ENCODE measurements around the gene PRKCQ. TPM values are rescaled to one million over a fixed set of nuclear protein-coding genes. Genes with fewer than 3 reads are reported as not detected.

The PRKCQ gene
- total RNA-seq, 1 donor from 2014 or later: 3.5 TPM

- H3K4me1 ChIP-seq: peaks cover 19% of the 10 kb centered on the region
- H3K9me3 Mint-ChIP-seq: no peaks in the 10 kb centered on the region
- no peaks in the 10 kb centered on the region for H3K36me3 ChIP-seq
- H3K4me3 Mint-ChIP-seq: no peak overlapping the region
- no peak overlapping the region for H2AFZ ChIP-seq (replicated peaks)
- no peaks in the 10 kb centered on the region for H3K9me3 ChIP-seq (ENCODE audit: low read depth)
- H3F3A ChIP-seq (ENCODE audit: low read depth): peaks cover 19% of the 10 kb centered on the region
- no peaks in the 10 kb centered on the region for H3K36me3 Mint-ChIP-seq
- no peaks in the 10 kb centered on the region for H4K20me1 ChIP-seq (ENCODE audit: low read depth)
- no peaks in the 10 kb centered on the region for H3K79me2 ChIP-seq (ENCODE audit: low read depth)
- no peak overlapping the region for H3K27ac Mint-ChIP-seq
- DNase-seq (ENCODE audit: low spot score): no peak
- no peak overlapping the region for H3K27ac ChIP-seq
- no peak overlapping the region for H3K4me3 ChIP-seq
- H3K9ac ChIP-seq: no peak overlapping the region
- no peak overlapping the region for H3K4me2 ChIP-seq
- H3K27me3 Mint-ChIP-seq (ENCODE audit: insufficient read depth, low read depth): peaks cover 5% of the 10 kb centered on the region
- peaks cover 14% of the 10 kb centered on the region for H3K4me1 Mint-ChIP-seq
- H3K27me3 ChIP-seq: no peaks in the 10 kb centered on the region
- TF ChIP-seq CTCF (IDR thresholded peaks at IDR 0.05) (no peak), EZH2 (IDR thresholded peaks at IDR 0.05) (no peak), EZH2phosphoT487 (IDR thresholded peaks at IDR 0.05) (no peak)
These were observed 42.8 kb upstream of the PRKCQ start for GRCh38 chr10:6622921-6623320.

- Mint-ChIP-seq H3K27ac (no peak overlapping the region), H3K36me3 (no peaks in the 10 kb centered on the region)
- TF ChIP-seq EZH2phosphoT487 (IDR thresholded peaks at IDR 0.05): no peak
- TF ChIP-seq EZH2 (IDR thresholded peaks at IDR 0.05): no peak
- TF ChIP-seq CTCF (IDR thresholded peaks at IDR 0.05): no peak
These were observed 41.5 kb upstream of the PRKCQ start for GRCh38 chr10:6621536-6621935.

GRCh38 chr10:6619660-6620059 is 39.6 kb upstream of the PRKCQ start:
- DNase-seq (ENCODE audit: low spot score): no peak
- no peaks in the 10 kb centered on the region for H3K79me2 ChIP-seq (ENCODE audit: low read depth)
- H3K9ac ChIP-seq: no peak overlapping the region
- no peaks in the 10 kb centered on the region for H3K36me3 ChIP-seq
- no peak overlapping the region for H3K4me3 ChIP-seq
- H3K4me2 ChIP-seq: no peak overlapping the region
- no peaks in the 10 kb centered on the region for H3K27me3 Mint-ChIP-seq (ENCODE audit: insufficient read depth, low read depth)
- H3K4me1 Mint-ChIP-seq: peaks cover 8% of the 10 kb centered on the region
- H2AFZ ChIP-seq (replicated peaks): no peak overlapping the region
- H3F3A ChIP-seq (ENCODE audit: low read depth): peaks cover 10% of the 10 kb centered on the region
- no peaks in the 10 kb centered on the region for H3K27me3 ChIP-seq
- H3K36me3 Mint-ChIP-seq: no peaks in the 10 kb centered on the region
- no peaks in the 10 kb centered on the region for H4K20me1 ChIP-seq (ENCODE audit: low read depth)
- TF ChIP-seq EZH2 (IDR thresholded peaks at IDR 0.05): no peak
- no peak for TF ChIP-seq CTCF (IDR thresholded peaks at IDR 0.05)
- TF ChIP-seq EZH2phosphoT487 (IDR thresholded peaks at IDR 0.05): no peak
- H3K4me1 ChIP-seq: peaks cover 11% of the 10 kb centered on the region
- H3K9me3 Mint-ChIP-seq: peaks cover 2% of the 10 kb centered on the region
- H3K4me3 Mint-ChIP-seq: no peak overlapping the region
- no peaks in the 10 kb centered on the region for H3K9me3 ChIP-seq (ENCODE audit: low read depth)
- no peak overlapping the region for H3K27ac Mint-ChIP-seq
- no peak overlapping the region for H3K27ac ChIP-seq

More at GRCh38 chr10:6621536-6621935, 41.5 kb upstream of the PRKCQ start:
- H3F3A ChIP-seq (ENCODE audit: low read depth): peaks cover 19% of the 10 kb centered on the region
- H3K4me1 ChIP-seq: peaks cover 19% of the 10 kb centered on the region
- no peak overlapping the region for H3K4me2 ChIP-seq
- Mint-ChIP-seq H3K9me3 (no peaks in the 10 kb centered on the region), H3K4me1 (peaks cover 14% of the 10 kb centered on the region), H3K27me3 (ENCODE audit: insufficient read depth, low read depth) (peaks cover 5% of the 10 kb centered on the region), H3K4me3 (no peak overlapping the region)
- no peaks in the 10 kb centered on the region for H3K27me3 ChIP-seq
- no peaks in the 10 kb centered on the region for H3K9me3 ChIP-seq (ENCODE audit: low read depth)
- no peak overlapping the region for H3K9ac ChIP-seq
- no peaks in the 10 kb centered on the region for H4K20me1 ChIP-seq (ENCODE audit: low read depth)
- H3K79me2 ChIP-seq (ENCODE audit: low read depth): no peaks in the 10 kb centered on the region
- H2AFZ ChIP-seq (replicated peaks): no peak overlapping the region
- DNase-seq (ENCODE audit: low spot score): no peak
- no peak overlapping the region for H3K4me3 ChIP-seq
- H3K36me3 ChIP-seq: no peaks in the 10 kb centered on the region
- no peak overlapping the region for H3K27ac ChIP-seq

All from neural progenitor cell (in vitro differentiated cells).